GM10847 (cell line): ENCODE measurements around the gene GMPR2.

Experiments
- POLR2A ChIP-seq: IDR thresholded peaks from 2 replicates; pipeline ENCODE4 v1.6.1; 2011; ENCODE audit not compliant: insufficient read length; ENCODE audit errors: extremely low read depth

The GMPR2 gene

GRCh38 chr14:24266344-24267244 lies 33.9 kb downstream of the GMPR2 start:
- TF ChIP-seq POLR2A: no peak

GRCh38 chr14:24267516-24267915 lies 34.8 kb downstream of the GMPR2 start:
- TF ChIP-seq POLR2A: no peak

GRCh38 chr14:24268225-24268624 lies 35.5 kb downstream of the GMPR2 start:
- no peak for TF ChIP-seq POLR2A

GRCh38 chr14:24269368-24269767 lies 36.6 kb downstream of the GMPR2 start:
- TF ChIP-seq POLR2A: no peak

- TF ChIP-seq POLR2A: no peak
These were observed 37.3 kb downstream of the GMPR2 start for GRCh38 chr14:24269910-24270536.

GRCh38 chr14:24270537-24271133 lies 37.9 kb downstream of the GMPR2 start:
- TF ChIP-seq POLR2A: no peak

- peak; percentile 82 for TF ChIP-seq POLR2A
These were observed 38.6 kb downstream of the GMPR2 start, which contains the start of gene RABGGTA for GRCh38 chr14:24271134-24271833. RABGGTA (minus strand) TSS chr14:24271597; CDS start chr14:24271115, 482 bp downstream.

GRCh38 chr14:24271834-24272263 lies 39.1 kb downstream of the GMPR2 start:
- TF ChIP-seq POLR2A: no peak

GRCh38 chr14:24272467-24272866 lies 39.7 kb downstream of the GMPR2 start:
- TF ChIP-seq POLR2A: no peak

GRCh38 chr14:24273422-24273998 lies 40.8 kb downstream of the GMPR2 start:
- TF ChIP-seq POLR2A: no peak

GRCh38 chr14:24274101-24274543 lies 41.4 kb downstream of the GMPR2 start:
- no peak for TF ChIP-seq POLR2A

GRCh38 chr14:24277071-24277470 lies 44.3 kb downstream of the GMPR2 start:
- TF ChIP-seq POLR2A: no peak

- TF ChIP-seq POLR2A: no peak
These were observed 45.0 kb downstream of the GMPR2 start for GRCh38 chr14:24277606-24278321.

GRCh38 chr14:24278424-24278823 lies 45.7 kb downstream of the GMPR2 start:
- no peak for TF ChIP-seq POLR2A
